LNCaP clone FGC (cell line): Measurements from ENCODE around the gene EVI5.
"Not testable (repeated sequence)": the region's sequence is repeated elsewhere in the genome, so short reads cannot be mapped to it uniquely, and the experiment has no call there.

Experiments used
- DNase-seq: peaks from one replicate; pipeline ENCODE4 v3.0.0-alpha.2; 2011; ENCODE audit warnings: low read depth
- H3K4me3 ChIP-seq: 2 replicates; pipeline ENCODE4 v1.5.1; 2011; ENCODE audit warnings: mild to moderate bottlenecking, low read depth, low read length, control low read depth
- CTCF ChIP-seq: IDR thresholded peaks from 2 replicates; pipeline ENCODE4 v1.5.1; 2012; ENCODE audit warnings: mild to moderate bottlenecking; ENCODE audit not compliant: control insufficient read depth, insufficient read depth; ENCODE audit errors: extremely low read depth

Gene EVI5

GRCh38 chr1:92754000-92754718, 30.7 kb downstream of the EVI5 start:
- H3K4me3 ChIP-seq = no peak overlapping the region
- TF ChIP-seq CTCF = no peak
- DNase-seq = no peak

- no peak for DNase-seq
- TF ChIP-seq CTCF = no peak
- no peak overlapping the region for H3K4me3 ChIP-seq
Measured at GRCh38 chr1:92752719-92753118, 32.2 kb downstream of the EVI5 start.

- DNase-seq = peak; percentile 58
- TF ChIP-seq CTCF = peak; percentile 69
- no peak overlapping the region for H3K4me3 ChIP-seq
Measured at GRCh38 chr1:92749024-92749634, 35.8 kb downstream of the EVI5 start.

- no peak overlapping the region for H3K4me3 ChIP-seq
- DNase-seq = no peak
- no peak for TF ChIP-seq CTCF
Measured at GRCh38 chr1:92748138-92748537, 36.8 kb downstream of the EVI5 start.

GRCh38 chr1:92747735-92748134, 37.2 kb downstream of the EVI5 start:
- H3K4me3 ChIP-seq = no peak overlapping the region
- no peak for TF ChIP-seq CTCF
- DNase-seq = no peak

- DNase-seq, H3K4me3 ChIP-seq: not testable (repeated sequence)
Measured at GRCh38 chr1:92746255-92746654, 38.7 kb downstream of the EVI5 start.

- H3K4me3 ChIP-seq = no peak overlapping the region
- TF ChIP-seq CTCF = no peak
- no peak for DNase-seq
Measured at GRCh38 chr1:92743221-92743620, 41.7 kb downstream of the EVI5 start.
